Glomerular endothelial cell (primary cell): ENCODE data around the gene CUX1. TPM values are rescaled to one million over a fixed set of nuclear protein-coding genes. Genes with fewer than 3 reads are reported as not detected.
"Not testable (repeated sequence)": the region's sequence is repeated elsewhere in the genome, so short reads cannot be mapped to it uniquely, and the experiment has no call there.

Experiments used
- DNase-seq: peaks from one replicate; pipeline ENCODE4 v3.0.0-alpha.2; 2011; ENCODE audit warnings: low read depth, low spot score; ENCODE audit errors: extremely low read depth
- total RNA-seq: library from RNA; depleted of rRNA; stranded (reverse); fragments of >200 nt; gene quantifications from 2 replicates; pipeline ENCODE4 v1.2.3, GENCODE V29; 2015

The CUX1 gene
- total RNA-seq, 1 donor from 2014 or later = 62.0 TPM

GRCh38 chr7:102287111-102287980, 469.9 kb downstream of the CUX1 start:
- no peak for DNase-seq

GRCh38 chr7:102287981-102288278, 470.5 kb downstream of the CUX1 start:
- no peak for DNase-seq

GRCh38 chr7:102288285-102288930, 471.0 kb downstream of the CUX1 start:
- no peak for DNase-seq

GRCh38 chr7:102289057-102289456, 471.6 kb downstream of the CUX1 start:
- DNase-seq = no peak

DNA sequence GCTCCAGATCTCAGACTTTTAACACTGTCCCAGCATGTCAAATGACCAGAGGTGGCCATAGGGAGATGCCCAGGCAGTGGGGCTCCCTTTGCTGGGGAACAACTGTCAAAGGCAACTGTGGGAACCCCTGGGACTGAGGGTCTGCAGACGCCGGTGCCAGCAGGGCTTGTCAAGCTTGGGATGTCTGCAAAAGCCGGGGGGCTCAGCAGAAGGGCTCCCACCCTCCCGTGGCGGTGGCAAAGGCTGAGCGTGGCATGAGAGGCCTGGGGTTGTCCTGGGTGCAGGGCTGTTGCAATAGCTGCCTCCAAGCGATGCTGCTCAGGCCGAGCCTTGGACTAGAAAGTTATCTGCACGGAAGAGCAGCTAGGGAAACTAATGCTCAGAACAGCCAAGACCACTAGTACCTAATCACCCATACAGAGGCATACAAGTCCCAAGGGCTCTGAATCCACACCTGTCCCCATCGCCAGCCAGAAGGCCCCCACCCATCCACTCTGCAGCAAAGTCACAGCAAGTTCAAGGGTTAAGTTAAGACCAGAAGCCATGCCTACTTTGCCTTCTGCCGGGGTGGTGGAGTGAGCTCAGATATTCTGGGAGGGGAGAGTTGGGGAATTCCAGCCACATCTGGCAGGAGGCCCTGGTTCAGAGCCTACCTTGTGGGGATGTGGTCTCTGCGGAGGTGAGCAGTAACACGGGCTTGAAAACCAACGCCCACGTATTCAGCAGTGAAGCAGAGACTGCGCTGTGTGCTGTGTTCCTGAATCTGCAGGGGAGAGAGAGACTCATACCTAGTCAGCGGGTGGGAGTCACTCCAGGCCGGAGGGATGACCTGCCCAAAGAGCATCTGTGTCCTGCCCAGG, 473.9 kb downstream of the CUX1 start:
- DNase-seq = no peak

GRCh38 chr7:102291916-102292267, 474.5 kb downstream of the CUX1 start:
- no peak for DNase-seq

DNA sequence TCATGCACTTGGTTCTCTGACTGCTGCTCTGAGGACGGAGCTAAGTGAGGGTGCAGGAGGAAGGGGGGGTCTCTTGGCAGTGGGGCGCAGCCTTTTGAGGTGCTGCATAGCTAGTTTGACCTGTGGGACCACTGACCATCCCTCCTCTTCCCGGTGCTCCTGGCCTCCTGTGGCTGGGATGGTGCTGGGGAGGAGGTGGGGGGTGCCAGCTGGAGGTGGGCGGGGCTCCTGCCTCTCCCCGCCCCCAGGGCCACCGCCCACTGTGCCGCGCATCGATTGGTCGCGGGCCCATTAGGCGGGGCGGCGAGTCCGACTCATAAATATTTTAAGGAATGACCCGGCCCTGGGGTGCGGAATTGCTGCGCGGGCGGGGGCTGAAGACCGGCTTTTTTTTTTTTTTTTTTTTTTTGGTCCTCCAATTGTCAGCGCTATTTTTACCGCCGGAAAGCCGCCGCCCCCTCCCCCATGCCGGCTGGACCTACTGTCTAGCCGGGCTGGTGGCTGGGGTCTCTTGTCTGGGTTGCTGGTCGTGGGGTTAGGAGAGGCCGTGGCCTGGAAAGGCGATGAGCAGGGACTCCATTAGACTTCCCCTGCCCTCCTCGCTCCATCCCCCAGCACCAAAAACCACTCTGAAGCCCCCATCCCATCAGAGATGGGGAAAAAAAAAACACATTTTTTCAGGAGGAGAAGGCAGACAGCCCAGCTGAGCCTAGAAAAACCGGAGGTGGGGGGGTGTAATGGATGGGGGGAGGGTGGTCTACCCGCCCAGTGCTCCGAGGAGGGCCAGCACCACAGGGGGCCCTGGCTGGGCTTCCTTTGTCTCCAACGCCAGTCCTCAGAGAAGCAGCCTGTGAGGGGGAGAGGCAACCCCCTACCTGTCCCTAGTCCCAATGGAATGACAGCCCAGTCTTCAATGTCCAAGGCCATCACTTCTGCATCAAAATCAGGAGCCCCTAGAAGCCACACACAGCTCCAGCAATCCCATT, 475.7 kb downstream of the CUX1 start:
- no peak for DNase-seq

- no peak for DNase-seq
These were observed 477.2 kb downstream of the CUX1 start for GRCh38 chr7:102294589-102294988.

- no peak for DNase-seq
These were observed 478.1 kb downstream of the CUX1 start for GRCh38 chr7:102295346-102296178.

- DNase-seq = no peak
These were observed 478.7 kb downstream of the CUX1 start for GRCh38 chr7:102296179-102296438.

DNA sequence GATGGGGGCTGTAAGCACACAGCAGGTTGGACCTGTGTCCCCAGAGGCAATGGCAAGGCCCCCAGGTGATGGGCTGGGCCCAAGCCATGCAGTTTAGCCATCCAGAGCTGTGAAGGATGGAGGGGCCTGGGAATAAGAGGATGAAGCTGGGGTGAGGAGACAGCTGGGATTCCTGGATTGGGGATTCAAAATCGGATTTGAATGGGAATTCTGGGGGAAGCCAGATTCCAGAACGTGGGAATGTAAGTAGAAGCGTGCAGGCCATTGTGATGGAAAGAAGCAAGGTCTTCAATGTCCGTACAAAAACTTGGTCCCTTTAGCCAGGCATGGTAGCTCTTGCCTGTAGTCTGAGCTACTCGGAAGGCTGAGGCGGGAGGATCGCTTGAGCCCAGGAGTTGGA, 479.1 kb downstream of the CUX1 start:
- no peak for DNase-seq

DNA sequence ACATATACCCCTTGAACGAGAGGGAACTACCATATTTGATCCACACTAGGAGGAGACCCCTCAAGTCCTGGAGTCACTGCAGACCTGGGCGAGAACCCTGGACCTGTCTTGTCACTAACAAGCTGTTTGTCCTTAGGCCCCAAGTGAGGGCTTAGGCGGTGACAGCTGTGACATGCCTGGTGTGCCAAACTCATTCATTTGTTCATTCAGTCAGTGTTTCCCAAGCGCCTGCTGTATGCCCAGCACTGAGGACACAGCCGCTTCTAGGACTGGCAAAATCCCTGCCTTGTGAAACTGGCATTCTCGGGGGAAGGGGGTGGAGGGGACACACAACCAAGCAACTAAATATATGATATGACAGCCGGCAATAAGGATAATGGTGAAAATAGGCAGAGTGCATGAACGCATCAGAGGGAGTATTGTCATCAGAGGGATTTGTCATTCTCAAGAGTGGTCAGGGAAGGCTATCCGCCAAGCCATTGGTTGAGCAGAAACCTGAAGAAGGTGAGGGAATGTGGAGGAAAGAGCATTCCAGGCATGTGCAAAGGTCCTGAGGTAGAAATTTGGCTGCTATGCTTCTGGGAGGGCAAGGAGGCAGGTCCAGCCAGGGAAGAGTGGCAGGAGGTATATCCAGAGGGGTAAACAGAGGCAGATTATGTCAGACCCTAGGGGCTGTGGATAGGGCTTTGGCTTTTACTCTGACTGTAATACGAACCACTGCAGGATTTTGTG, 480.2 kb downstream of the CUX1 start:
- DNase-seq = no peak

- no peak for DNase-seq
These were observed 483.3 kb downstream of the CUX1 start for GRCh38 chr7:102300643-102301221.

DNA sequence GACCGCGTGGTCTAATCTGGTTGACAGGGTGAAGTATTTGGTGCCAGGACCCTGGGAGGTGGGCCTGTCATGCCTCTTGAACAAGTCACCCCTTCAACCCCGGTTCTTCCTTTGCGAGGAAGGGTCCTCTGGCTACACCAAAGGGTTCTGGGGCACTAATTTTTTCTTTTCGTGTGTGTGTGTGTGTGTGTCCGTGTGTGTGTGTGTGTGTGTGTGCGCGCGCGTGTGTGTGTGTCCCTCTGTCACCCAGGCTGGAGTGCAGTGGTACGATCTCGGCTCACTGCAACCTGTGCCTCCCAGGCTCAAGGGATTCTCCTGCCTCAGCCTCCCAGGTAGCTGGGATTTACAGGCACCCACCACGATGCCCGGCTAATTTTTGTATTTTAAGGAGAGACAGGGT, 483.9 kb downstream of the CUX1 start:
- not testable (repeated sequence) for DNase-seq

DNA sequence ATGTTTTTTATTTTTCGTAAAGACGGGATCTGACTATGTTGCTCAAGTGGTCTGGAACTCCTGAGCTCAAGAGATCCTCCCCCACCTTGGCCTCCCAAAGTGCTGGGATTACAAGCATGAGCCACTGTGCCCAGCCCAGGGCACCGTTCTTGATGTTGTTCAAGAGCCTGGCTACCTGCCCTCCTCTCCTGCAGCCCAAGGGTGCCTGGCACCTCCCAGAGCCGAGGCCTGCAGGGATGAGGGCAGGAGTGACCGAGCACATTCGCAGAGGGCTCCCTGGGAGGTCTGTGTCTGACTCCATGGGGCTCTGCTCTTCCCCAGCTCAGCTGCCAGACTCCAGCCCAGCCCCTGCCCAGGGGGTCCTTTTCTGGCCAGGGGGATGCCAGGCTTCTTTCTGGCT, 484.6 kb downstream of the CUX1 start:
- no peak for DNase-seq

- DNase-seq = no peak
These were observed 486.4 kb downstream of the CUX1 start for GRCh38 chr7:102303669-102304422.

DNA sequence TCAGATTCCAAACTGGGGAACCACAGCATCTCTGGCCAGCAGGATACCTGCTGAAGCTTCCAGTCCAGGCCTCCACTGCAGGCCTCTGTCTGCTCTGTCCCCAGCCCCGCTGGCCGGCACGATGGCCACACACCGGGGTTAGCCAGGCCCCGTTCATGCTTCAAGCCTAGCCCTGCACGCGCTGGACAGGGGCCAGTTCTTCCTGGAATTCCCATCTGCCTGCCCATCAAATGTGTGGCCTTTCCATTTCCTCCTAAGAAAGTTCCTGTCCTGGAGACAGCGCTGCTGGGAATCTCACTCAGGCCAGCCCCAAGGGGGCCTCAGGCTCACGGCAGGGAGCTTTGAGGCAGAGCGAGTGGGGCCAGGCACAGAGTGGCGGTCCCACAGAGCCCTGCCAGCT, 487.2 kb downstream of the CUX1 start:
- no peak for DNase-seq
